A673 (cell line): ENCODE data around the gene CX3CR1.

Experiments used
- CTCF ChIP-seq: fragments of 300-800, 200-600 bp; sonication (generic); conservative IDR thresholded peaks from 2 replicates; pipeline ENCODE4 v1.5.1; 2017; ENCODE audit warnings: low read depth, mild to moderate bottlenecking, antibody characterized with exemption, low read length, moderate library complexity, mixed read lengths
- EZH2 ChIP-seq: fragments of 200-600 bp; sonication (generic); IDR thresholded peaks from 2 replicates; pipeline ENCODE4 v1.6.1; 2017; ENCODE audit warnings: borderline replicate concordance, low read depth, mild to moderate bottlenecking, mixed read lengths, antibody characterized with exemption, low read length; ENCODE audit not compliant: poor library complexity, severe bottlenecking

DNA sequence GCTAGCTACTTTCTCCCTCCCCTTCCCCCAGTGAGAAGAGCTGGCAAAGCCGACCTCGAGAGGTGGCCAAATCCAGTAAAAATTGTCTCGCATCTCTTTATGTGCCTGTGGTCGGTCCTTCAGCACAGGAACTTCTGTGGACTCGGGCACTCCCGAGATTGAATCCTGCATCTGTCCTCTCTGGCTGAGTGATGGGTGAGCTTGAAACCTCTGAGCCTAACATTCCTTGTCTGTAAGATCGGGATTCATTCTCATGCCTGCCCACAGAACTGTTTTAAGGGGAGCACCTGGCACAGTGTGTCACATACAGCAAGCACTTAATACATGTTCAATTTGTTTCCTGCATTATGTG, 11.3 kb downstream of the CX3CR1 start:
- TF ChIP-seq EZH2 (no peak), CTCF (no peak)
